T follicular helper cell (primary cell): Measurements from ENCODE around the gene GDPD3.
A peak's percentile ranks its signal among the peaks of the same experiment; 100 is the strongest.

Source experiments
- DNase-seq: peaks from one replicate; pipeline ENCODE4 v3.0.0-alpha.2; 2020; ENCODE audit warnings: low read depth

GDPD3 gene

DNA sequence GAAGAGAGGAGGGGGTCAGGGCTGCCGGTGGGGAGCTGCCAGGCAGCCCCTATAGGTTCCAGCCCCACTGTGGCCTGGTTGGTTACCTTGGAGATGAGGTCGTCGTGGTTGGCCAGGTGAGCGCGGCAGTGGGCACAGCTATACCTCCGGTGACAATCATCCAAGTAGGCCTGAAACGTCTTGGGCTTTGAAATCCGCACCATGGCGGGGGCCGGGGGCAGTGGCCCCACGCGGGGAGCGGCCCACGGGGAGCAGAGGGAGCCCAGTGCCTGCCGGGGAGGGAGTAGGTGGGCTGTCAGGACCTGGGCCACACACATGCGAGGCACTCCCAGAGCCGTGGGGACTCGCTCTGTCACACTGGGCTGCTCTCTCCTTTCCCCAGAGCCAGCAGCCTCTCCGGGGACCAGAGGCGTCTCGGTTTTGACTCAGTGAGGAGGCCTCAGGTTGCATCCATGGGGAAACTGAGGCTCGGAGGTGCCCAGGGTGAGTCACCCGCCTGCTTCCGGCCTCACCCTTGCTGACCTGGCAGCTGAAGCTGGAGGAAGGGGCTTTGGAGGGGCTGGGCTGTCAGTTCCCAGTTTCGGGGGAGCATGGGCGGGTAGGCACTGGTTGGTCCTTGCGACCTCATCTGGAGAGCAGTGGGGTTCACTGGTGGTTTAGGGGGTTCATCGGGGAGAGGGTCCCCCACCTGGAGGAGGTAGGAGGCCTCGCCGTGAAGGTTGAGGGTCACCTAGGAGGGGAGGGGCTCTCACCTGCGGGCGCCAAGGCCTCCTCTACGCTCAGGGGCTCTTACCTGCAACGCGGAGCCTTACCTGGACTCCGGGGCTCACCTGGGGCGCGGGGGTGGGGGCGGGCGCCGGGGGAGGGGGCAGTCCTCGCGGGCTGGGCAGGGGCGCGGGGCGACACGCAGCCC, 17.9 kb downstream of the GDPD3 start:
- DNase-seq, result no peak

DNA sequence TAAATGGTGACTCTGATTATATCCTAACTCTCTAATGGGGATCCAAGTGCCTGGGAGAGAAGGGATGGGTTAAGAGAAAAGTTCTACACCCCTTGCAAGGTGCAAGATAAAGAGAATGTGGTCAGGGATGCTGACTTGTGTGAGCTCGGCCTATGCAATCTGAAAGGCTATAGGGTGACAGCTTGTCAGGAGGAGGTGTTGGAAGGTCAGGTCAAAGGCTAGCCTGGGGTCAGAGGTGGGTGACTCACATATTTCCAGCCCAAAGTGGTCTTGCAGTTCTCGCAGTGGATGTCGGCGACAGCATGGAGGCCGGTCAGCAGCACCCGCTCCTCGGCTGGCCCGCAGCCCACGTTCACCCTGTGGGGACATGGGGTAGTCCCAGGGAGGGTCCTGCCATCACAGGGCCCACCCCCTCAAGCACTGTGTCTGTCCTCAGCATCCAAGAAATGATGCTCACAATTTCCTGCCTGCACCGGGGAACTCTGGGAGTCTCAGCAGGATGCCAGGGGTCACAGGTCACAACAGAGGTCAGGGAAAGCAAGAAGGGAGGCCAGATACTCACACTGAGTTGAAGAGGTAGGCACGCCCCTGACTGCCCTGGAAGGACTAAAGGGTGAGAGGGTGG, 18.7 kb downstream of the GDPD3 start:
- no peak for DNase-seq

GRCh38 chr16:30092373-30093010, 20.8 kb downstream of the GDPD3 start:
- DNase-seq, result no peak

- peak; percentile 90 for DNase-seq
These were observed 21.6 kb downstream of the GDPD3 start, which contains the start of gene TBX6 for GRCh38 chr16:30091474-30092372. Gene TBX6 (minus strand): TSS chr16:30091924. CDS start chr16:30091193, 731 bp downstream.

DNA sequence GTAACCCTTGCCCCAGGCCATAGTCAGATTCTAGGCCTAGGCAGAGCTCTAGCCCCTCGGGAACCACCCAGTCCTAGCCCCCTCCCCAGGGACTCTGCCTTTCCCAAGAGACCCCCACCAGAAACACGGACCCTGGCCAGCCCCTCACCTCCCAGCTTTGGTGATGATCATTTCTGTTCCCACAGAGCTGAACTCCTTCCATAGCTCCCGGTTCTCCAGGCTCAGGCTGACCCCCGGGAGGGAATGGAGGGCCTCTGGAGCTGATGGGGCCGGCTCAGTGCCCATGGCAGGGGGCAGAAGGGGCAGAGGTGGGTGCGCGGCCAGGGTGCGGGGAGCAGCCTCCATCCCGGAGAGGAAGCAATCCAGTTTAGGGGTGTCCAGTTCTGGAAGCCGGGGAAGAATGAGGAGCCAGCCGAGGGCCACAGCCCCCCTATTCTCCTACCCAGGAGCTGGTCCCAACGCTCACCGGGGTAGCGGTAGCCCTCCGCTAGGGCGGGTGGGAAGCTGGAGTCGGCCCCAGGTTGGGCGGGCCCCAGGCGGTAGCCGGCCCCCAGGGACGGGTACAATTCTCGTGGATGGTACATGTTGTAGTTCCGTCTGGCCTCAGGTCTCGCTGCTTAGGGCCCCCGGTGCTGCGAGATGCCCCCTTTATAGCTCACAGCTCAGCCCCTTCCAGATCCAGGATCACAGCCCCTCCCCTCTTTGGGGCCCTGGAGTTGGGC, 22.6 kb downstream of the GDPD3 start:
- DNase-seq, result no peak

DNA sequence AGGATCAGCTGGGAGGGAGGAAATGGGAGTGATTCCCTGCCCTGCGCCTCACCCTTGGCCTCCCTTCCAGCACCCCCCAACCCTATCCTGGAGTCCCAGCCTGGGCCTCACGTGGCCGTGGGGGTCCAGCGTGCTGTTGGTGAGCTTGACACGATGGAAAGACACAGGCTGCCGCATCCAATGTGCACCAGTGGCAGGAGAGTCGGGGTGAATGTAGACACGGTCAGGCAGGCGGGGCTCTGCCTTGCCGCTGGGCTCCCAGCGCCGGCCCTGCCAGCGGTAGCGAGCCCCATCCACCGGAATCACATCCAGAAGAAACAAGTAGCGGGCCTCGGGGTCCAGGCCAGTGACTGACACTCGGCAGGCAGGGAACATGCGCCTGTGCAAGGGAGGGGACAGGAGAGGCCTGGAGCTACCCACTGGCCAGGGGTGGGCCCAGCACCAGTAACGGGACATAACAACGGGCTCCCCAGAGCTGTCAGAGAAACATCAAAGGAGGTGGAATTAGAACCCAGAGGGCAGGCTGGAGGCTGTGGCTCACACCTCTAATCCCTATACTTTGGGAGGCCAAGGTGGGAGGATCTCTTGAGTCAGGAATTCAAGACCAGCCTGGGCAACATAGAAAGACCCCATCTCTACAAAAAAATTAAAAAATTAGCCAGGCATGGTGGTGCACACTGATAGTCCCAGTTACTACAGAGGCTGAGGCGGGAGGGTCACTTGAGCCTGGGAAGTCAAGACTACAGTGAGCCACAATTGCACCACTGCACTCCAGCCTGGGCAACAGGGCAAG, 24.3 kb downstream of the GDPD3 start:
- DNase-seq, result no peak

DNA sequence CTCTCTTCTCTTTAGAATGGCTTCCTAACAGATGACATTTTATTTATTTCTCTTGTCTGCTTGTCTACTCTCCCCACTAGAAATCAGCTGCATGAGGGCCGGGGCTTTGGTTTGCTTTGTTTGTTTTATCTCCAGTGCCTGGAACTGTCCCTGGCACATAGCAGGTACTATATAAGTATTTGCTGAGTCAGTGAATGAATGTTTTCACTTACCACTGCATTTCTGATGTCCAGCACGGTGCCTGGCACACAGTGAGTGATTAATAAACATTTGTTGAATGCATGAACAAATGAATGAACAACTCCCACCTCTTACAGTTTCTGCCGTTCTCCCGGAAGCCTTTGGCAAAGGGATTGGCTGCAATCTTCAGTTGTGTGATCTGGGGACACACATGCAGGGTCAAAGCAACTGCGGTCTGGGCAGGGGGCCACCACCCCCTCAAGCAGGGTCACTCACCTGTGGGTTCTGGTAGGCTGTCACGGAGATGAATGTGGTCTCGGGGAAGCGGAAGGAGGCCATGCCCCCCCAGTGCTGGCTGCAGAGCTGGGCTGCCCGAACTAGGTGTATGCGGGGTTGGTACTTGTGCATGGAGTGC, 25.0 kb downstream of the GDPD3 start:
- no peak for DNase-seq

GRCh38 chr16:30087181-30087898, 26.0 kb downstream of the GDPD3 start:
- DNase-seq, result no peak

GRCh38 chr16:30086291-30087140, 26.8 kb downstream of the GDPD3 start:
- DNase-seq, result no peak

DNA sequence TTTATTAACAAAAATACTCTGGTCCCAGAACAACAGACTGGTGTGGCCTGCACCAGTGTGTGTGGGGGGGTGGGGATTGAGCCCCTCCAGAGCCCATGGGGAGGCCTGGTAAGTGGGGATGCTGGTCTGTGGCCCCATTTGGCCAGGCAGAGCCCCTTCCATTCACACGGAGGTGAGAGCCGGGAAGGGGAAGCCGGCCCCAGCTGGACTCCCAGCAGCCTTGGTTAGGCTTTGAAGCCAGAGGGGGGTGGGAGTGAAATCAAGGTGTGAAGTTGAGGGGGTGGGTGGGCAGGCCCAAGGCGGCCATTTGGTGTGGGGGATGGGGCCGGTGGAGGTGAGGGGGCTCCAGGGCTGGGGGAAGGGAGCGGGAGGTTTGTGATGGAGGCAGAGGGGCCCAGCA, 27.5 kb downstream of the GDPD3 start:
- no peak for DNase-seq

GRCh38 chr16:30085247-30085646, 28.1 kb downstream of the GDPD3 start:
- DNase-seq, result no peak

DNA sequence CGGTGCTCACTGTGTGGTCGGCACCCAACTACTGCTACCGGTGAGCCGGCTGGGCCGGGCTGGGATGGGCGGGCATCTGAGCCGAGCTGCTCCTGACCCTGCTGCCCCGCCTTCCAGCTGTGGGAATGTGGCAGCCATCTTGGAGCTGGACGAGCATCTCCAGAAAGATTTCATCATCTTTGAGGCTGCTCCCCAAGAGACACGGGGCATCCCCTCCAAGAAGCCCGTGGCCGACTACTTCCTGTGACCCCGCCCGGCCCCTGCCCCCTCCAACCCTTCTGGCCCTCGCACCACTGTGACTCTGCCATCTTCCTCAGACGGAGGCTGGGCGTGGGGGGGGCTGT, 28.5 kb downstream of the GDPD3 start:
- DNase-seq, result no peak

DNA sequence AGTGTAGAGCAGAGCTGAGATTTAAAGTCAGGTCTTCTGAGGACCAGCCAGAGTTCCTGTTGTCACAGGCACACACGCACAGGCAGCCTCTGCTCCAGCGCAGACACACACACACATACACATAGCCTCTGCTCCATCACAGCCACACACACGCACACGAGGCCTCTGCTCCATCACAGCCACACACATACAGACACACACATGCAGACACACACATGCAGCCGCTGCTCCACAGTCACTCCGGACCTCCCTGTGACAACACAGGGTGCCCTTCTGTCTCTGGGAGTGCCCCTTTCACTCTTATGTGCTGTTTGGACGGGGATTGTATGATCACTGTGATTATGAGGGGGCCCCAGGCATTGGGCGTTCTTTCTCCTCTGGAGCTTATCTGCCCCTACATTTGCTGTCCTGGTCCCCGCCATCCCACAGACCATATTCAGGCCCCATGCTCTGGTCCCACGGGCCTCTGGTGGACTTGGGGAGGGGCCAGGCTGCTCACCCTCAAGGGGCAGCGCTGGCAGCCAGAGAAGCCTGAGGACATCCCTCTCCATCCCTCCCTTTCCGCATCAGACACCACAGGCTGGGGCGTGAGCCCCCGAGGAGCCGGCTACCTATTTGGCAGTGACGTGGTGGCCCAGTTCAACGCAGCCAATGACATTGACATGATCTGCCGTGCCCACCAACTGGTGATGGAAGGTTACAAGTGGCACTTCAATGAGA, 29.1 kb downstream of the GDPD3 start:
- no peak for DNase-seq

GRCh38 chr16:30083216-30084055, 29.9 kb downstream of the GDPD3 start:
- no peak for DNase-seq

DNA sequence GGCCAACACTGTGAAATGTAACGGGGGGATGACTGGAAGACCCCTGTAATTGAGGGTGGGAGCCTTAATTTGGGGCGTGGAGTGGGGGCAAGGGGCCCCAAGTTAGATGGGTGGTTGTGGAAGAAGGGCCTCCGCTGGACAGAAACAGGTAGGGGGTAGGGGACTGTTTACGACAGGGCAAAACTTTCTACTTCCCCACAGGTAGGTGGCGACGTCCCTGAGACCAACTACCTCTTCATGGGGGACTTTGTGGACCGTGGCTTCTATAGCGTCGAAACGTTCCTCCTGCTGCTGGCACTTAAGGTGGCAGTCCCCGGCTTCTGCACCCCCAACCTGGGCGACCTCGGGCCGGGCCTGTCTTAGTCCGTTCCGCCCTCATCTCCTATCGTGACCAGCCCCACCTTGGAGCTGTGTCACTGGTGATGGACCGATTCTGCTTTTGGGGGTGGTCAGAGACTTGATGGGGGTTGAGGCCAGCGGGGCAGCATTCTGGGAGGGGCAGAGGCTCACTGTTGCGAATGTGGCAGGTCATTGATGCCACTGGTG, 30.7 kb downstream of the GDPD3 start:
- no peak for DNase-seq

DNA sequence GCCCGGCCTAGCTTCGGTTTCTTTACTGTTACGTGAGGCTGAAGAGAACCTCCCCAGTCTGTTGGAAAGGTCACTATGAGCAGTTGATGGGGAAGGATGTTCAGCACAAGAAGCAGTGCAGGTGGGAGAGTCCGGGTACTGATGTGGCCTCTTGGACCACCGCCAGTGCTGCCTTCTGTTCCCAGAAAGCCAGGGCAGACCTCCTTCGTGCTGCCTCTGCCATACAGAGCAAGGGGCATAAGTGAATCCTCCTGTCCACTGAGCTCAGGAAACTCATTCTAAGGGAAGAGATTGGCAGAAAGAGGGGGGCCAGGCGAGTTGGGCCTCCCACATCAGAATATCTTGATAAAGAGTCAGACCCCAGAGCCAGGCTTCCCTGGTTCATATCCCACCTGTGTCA, 33.9 kb downstream of the GDPD3 start:
- no peak for DNase-seq
